GM19324 (cell line): ENCODE results near the gene PDZD7.

Experiments used
- ATAC-seq: cut with Tn5 transposase; IDR thresholded peaks from one replicate; pipeline ENCODE4 v1.9.1; 2021; ENCODE audit warnings: mild to moderate bottlenecking, moderate library complexity; ENCODE audit not compliant: unreplicated experiment, low FRiP score

Gene PDZD7

GRCh38 chr10:101031128-101031795 lies at the start of gene PDZD7, which contains the start of gene SFXN3:
TSS of gene PDZD7 (minus strand) at chr10:101031129. CDS start at chr10:101030219, 910 bp downstream.
TSS of gene SFXN3 (plus strand) at chr10:101031234. CDS start at chr10:101034695, 3,461 bp downstream.
- ATAC-seq = peak; percentile 89

- ATAC-seq = no peak
Measured at GRCh38 chr10:101079874-101080273, 48.9 kb upstream of the PDZD7 start.

GRCh38 chr10:101076630-101077029 lies 45.7 kb upstream of the PDZD7 start:
- ATAC-seq = no peak

GRCh38 chr10:101075775-101076174 lies 44.8 kb upstream of the PDZD7 start:
- ATAC-seq = no peak

- ATAC-seq = no peak
Measured at GRCh38 chr10:101073631-101074030, 42.7 kb upstream of the PDZD7 start.

GRCh38 chr10:101072923-101073322 lies 42.0 kb upstream of the PDZD7 start:
- no peak for ATAC-seq

- ATAC-seq = no peak
Measured at GRCh38 chr10:101071885-101072433, 41.0 kb upstream of the PDZD7 start.

GRCh38 chr10:101071267-101071884 lies 40.4 kb upstream of the PDZD7 start:
- no peak for ATAC-seq

GRCh38 chr10:101070098-101070497 lies 39.2 kb upstream of the PDZD7 start:
- ATAC-seq = no peak

GRCh38 chr10:101069441-101069840 lies 38.5 kb upstream of the PDZD7 start:
- ATAC-seq = no peak

GRCh38 chr10:101067356-101068083 lies 36.6 kb upstream of the PDZD7 start:
- no peak for ATAC-seq

- ATAC-seq = no peak
Measured at GRCh38 chr10:101066896-101067355, 36.0 kb upstream of the PDZD7 start.

GRCh38 chr10:101066146-101066895 lies 35.4 kb upstream of the PDZD7 start:
- ATAC-seq = no peak

GRCh38 chr10:101065481-101066145 lies 34.7 kb upstream of the PDZD7 start:
- ATAC-seq = no peak

- ATAC-seq = no peak
Measured at GRCh38 chr10:101064415-101065030, 33.6 kb upstream of the PDZD7 start.

- no peak for ATAC-seq
Measured at GRCh38 chr10:101063548-101064414, 32.9 kb upstream of the PDZD7 start.

- no peak for ATAC-seq
Measured at GRCh38 chr10:101063050-101063525, 32.2 kb upstream of the PDZD7 start.
